CD4-positive, alpha-beta T cell (primary cell): ENCODE measurements around the gene ESYT2. TPM values are rescaled to one million over a fixed set of nuclear protein-coding genes. Genes with fewer than 3 reads are reported as not detected.

Experiments
- ATAC-seq: fragments of 200-7000 bp; cut with Tn5 transposase; one replicate; pipeline ENCODE4 v1.10.0; 2022; ENCODE audit warnings: mild to moderate bottlenecking; ENCODE audit not compliant: poor library complexity
- CTCF ChIA-PET: fragments of 350-600 bp; sonication (Branson Sonifier 250); formaldehyde crosslinking; loops from one replicate; lab custom pipeline; 2021; ENCODE audit warnings: antibody characterized with exemption, inconsistent platforms; lab: Charles Lee
- POLR2A ChIA-PET: fragments of 350-600 bp; sonication (Branson Sonifier 250); formaldehyde crosslinking; loops from one replicate; lab custom pipeline; 2021; ENCODE audit warnings: antibody characterized with exemption, inconsistent platforms; lab: Charles Lee
- DNase-seq, 14 experiments: peaks; one replicate each; pipeline ENCODE4 v3.0.0-alpha.2; 2013 to 2020; ENCODE audit warnings: mixed read lengths in 2 of 14
- H3K27ac ChIP-seq, 2 donors: one replicate each; pipeline versions ENCODE4 v1.5.1 to v1.7.0; 2013; ENCODE audit warnings: low read length in 2 of 2, low read depth in 1 of 2, mild to moderate bottlenecking in 1 of 2
- H3K27me3 ChIP-seq, 2 experiments: 1 replicate in 1 of 2; 2 replicates in 1 of 2; pipeline versions ENCODE4 v1.6.1 to v1.7.0; 2013; ENCODE audit warnings: low read length in 2 of 2, control low read depth in 1 of 2, mild to moderate bottlenecking in 1 of 2, moderate library complexity in 1 of 2; ENCODE audit not compliant: insufficient read depth in 2 of 2, control insufficient read depth in 1 of 2
- H3K36me3 ChIP-seq: one replicate; pipeline ENCODE4 v1.6.1; 2013; ENCODE audit warnings: low read length, control low read depth; ENCODE audit not compliant: insufficient read depth
- H3K4me1 ChIP-seq: one replicate; pipeline ENCODE4 v1.6.1; 2013; ENCODE audit warnings: low read length, control low read depth; ENCODE audit not compliant: insufficient read depth
- H3K4me3 ChIP-seq: one replicate; pipeline ENCODE4 v1.5.1; 2013; ENCODE audit warnings: mild to moderate bottlenecking, low read length, moderate library complexity
- H3K9me3 ChIP-seq, 2 experiments: 1 replicate in 1 of 2; 2 replicates in 1 of 2; pipeline versions ENCODE4 v1.6.1 to v1.7.0; 2013; ENCODE audit warnings: low read length in 2 of 2, mild to moderate bottlenecking in 2 of 2, control low read depth in 1 of 2, moderate library complexity in 1 of 2; ENCODE audit not compliant: control insufficient read depth in 1 of 2, insufficient read depth in 1 of 2
- H3K27ac Mint-ChIP-seq: one replicate; pipeline ENCODE4 v1.8.0; 2020; ENCODE audit warnings: mixed read lengths
- H3K27me3 Mint-ChIP-seq: one replicate; pipeline ENCODE4 v1.8.0; 2021; ENCODE audit warnings: mixed read lengths
- H3K36me3 Mint-ChIP-seq: one replicate; pipeline ENCODE4 v1.8.0; 2021; ENCODE audit warnings: low read depth, mixed read lengths
- H3K4me1 Mint-ChIP-seq: one replicate; pipeline ENCODE4 v1.8.0; 2021; ENCODE audit warnings: low read depth, mixed read lengths
- H3K4me3 Mint-ChIP-seq: one replicate; pipeline ENCODE4 v1.8.0; 2020; ENCODE audit warnings: mild to moderate bottlenecking, mixed read lengths
- H3K9me3 Mint-ChIP-seq: one replicate; pipeline ENCODE4 v1.8.0; 2020; ENCODE audit warnings: mixed read lengths
- intact Hi-C, 2 experiments: fragments of 100-400 bp; cut with DNase I in 1 of 2; cut with micrococcal nuclease in 1 of 2; formaldehyde crosslinking; loops; one replicate each; pipeline versions ENCODE4 v1.15.1 to v1.9.0; 2023 to 2025; cut with DNase I, micrococcal nuclease
- total RNA-seq, 174 experiments: library from RNA in 2 of 174; stranded (reverse) in 2 of 174; gene quantifications; one replicate each; pipeline ENCODE4 v1.2.3 and lab custom pipeline; 2021 to 2026
- TF ChIP-seq, protein P1 (sequence below): fragments of 200-600 bp; IDR thresholded peaks from one replicate; pipeline ENCODE4 v1.8.0; 2022; ENCODE audit warnings: antibody characterized with exemption, mild to moderate bottlenecking

The ESYT2 gene
- total RNA-seq, 2 experiments from 2014 or later, result 106 to 112 TPM

DNA sequence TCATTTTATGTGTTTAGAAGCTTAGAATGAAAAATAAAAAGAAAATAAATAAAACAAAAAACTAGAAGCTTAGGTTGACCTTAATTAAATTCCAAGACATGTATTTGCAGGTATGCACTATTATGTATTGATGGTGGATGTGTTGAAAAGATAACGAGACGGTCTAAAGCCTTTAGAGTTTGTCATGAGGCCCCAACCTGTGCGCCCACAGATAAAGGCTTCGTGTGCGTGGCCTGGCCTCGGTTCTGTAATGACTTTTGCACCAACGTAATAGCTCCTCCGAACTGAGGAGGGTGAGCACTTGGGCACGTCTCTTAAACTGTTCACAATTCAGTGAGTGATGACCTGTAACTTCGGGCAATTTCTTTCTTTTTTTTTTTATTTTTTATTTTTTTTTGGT, 81.0 kb downstream of the ESYT2 start:
- intact Hi-C loops, result no loop called here
- peaks cover 89% of the 10 kb centered on the region for H3K36me3 Mint-ChIP-seq
- Histone ChIP-seq H3K4me1 (no peaks in the 10 kb centered on the region), H3K4me3 (no peak overlapping the region), H3K27ac (no peak overlapping the region), H3K36me3 (peaks cover 69% of the 10 kb centered on the region), H3K9me3 (no peaks in the 10 kb centered on the region), H3K27me3 (no peaks in the 10 kb centered on the region)
- TF ChIP-seq, protein P1, sequence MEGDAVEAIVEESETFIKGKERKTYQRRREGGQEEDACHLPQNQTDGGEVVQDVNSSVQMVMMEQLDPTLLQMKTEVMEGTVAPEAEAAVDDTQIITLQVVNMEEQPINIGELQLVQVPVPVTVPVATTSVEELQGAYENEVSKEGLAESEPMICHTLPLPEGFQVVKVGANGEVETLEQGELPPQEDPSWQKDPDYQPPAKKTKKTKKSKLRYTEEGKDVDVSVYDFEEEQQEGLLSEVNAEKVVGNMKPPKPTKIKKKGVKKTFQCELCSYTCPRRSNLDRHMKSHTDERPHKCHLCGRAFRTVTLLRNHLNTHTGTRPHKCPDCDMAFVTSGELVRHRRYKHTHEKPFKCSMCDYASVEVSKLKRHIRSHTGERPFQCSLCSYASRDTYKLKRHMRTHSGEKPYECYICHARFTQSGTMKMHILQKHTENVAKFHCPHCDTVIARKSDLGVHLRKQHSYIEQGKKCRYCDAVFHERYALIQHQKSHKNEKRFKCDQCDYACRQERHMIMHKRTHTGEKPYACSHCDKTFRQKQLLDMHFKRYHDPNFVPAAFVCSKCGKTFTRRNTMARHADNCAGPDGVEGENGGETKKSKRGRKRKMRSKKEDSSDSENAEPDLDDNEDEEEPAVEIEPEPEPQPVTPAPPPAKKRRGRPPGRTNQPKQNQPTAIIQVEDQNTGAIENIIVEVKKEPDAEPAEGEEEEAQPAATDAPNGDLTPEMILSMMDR, result no peak
- no peaks in the 10 kb centered on the region for H3K27me3 Mint-ChIP-seq
- no peaks in the 10 kb centered on the region for H3K4me1 Mint-ChIP-seq
- POLR2A ChIA-PET, result no interaction called here
- H3K9me3 Mint-ChIP-seq, result no peaks in the 10 kb centered on the region
- H3K4me3 Mint-ChIP-seq, result no peak overlapping the region
- DNase-seq (no peak), ATAC-seq (no peak)
- no peak overlapping the region for H3K27ac Mint-ChIP-seq
- CTCF ChIA-PET, result no interaction called here

DNA sequence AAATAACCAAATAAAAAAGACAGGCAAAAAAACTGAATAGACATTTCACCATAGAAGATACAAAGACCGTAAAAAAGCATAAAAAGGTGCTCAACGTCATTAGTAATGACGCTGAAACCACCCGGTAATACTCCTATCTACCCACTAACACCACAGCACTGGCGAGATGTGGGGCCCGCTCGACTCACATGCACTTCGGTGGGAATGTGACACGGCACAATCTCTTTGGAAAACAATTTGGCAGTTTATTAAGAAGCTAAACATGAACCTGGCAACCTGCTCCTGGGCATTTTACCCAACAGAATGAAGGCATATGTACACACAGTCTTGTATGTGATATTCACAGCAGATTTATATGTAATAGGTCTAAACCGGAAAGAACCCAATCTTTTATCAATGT, 81.9 kb downstream of the ESYT2 start:
- Mint-ChIP-seq H3K27ac (no peak overlapping the region), H3K4me1 (no peaks in the 10 kb centered on the region), H3K4me3 (no peak overlapping the region), H3K9me3 (no peaks in the 10 kb centered on the region), H3K27me3 (no peaks in the 10 kb centered on the region), H3K36me3 (peaks cover 91% of the 10 kb centered on the region)
- TF ChIP-seq, protein P1, result no peak
- ATAC-seq (no peak), DNase-seq (no peak)
- no peaks in the 10 kb centered on the region for H3K27me3 ChIP-seq
- H3K4me3 ChIP-seq, result no peak overlapping the region
- no peaks in the 10 kb centered on the region for H3K4me1 ChIP-seq
- ChIA-PET CTCF (no interaction called here), POLR2A (no interaction called here)
- no peak overlapping the region for H3K27ac ChIP-seq
- no peaks in the 10 kb centered on the region for H3K9me3 ChIP-seq
- intact Hi-C loops, result no loop called here
- H3K36me3 ChIP-seq, result peaks cover 73% of the 10 kb centered on the region

DNA sequence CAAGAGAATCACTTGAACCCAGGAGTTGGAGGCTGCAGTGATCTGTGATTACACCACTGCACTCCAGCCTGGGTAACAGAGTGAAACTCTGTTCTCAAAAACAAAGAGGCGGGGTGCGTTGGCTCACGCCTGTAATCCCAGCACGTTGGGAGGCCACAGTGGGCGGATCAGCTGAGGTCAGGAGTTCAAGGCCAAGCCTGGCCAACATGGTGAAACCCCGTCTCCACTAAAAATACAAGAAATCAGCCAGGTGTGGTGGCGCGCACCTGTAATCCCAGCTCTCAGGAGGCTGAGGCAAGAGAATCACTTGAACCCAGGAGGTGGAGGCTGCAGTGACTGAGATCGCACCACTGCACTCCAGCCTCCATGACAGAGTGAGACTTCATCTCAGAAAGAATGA, 82.4 kb downstream of the ESYT2 start:
- ATAC-seq (no peak), DNase-seq (no peak)
- Mint-ChIP-seq H3K4me1 (no peaks in the 10 kb centered on the region), H3K9me3 (no peaks in the 10 kb centered on the region), H3K27me3 (no peaks in the 10 kb centered on the region), H3K36me3 (peaks cover 91% of the 10 kb centered on the region), H3K4me3 (no peak overlapping the region), H3K27ac (no peak overlapping the region)
- no peaks in the 10 kb centered on the region for H3K27me3 ChIP-seq
- ChIA-PET POLR2A (no interaction called here), CTCF (no interaction called here)
- no peaks in the 10 kb centered on the region for H3K9me3 ChIP-seq
- TF ChIP-seq, protein P1, result no peak
- peaks cover 78% of the 10 kb centered on the region for H3K36me3 ChIP-seq
- no peaks in the 10 kb centered on the region for H3K4me1 ChIP-seq
- H3K27ac ChIP-seq, result no peak overlapping the region
- H3K4me3 ChIP-seq, result no peak overlapping the region
- intact Hi-C loops, result no loop called here
